Measurements from ENCODE around the gene DAP. TPM values are rescaled to one million over a fixed set of nuclear protein-coding genes. Genes with fewer than 3 reads are reported as not detected.
A peak's percentile ranks its signal among the peaks of the same experiment; 100 is the strongest.

The DAP gene
- total and polyA plus RNA-seq, 2 of the 4 experiments (the other 2 are of a cell fraction), result 49.6 to 189 TPM

DNA sequence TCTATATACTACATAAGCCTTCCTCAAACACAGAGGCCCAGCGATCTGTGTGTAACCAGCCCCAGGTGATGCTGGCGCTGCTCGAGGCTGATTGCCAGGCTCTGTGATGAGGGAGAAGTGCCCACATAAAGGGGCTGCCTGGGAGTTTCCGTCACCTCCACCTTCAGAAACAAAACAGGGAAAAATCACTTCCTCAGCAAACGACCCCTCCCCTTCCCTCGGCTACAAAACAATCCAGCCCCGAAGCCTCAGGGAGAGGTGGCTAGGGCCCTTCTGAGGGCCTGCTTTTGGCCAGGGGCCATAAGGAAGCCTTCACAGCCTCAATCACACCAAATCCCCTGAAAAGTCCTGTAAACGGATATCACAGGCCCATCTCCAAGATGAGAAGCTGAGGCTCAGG lies 51.1 kb downstream of the DAP start:
- Histone ChIP-seq H3K4me2 (ENCODE audit: low read depth, low read length) (no peak overlapping the region), H3K23ac (ENCODE audit: low read depth, low read length) (no peak overlapping the region), H4K20me1 (ENCODE audit: insufficient read depth, low read length) (peaks cover 30% of the 10 kb centered on the region; the same call in 1 of the 2 replicates), H3K27ac (ENCODE audit: insufficient read depth, low read length) (no peak overlapping the region), H3K27me3 (ENCODE audit: control insufficient read depth, insufficient read depth, low read length) (no peaks in the 10 kb centered on the region), H4K91ac (ENCODE audit: insufficient read depth, low read depth, low read length) (no peak overlapping the region), H3K56ac (ENCODE audit: extremely low read depth, insufficient read depth, low read length) (no peak overlapping the region), H2BK120ac (ENCODE audit: low read depth, low read length) (no peak overlapping the region), H3K4ac (ENCODE audit: low read depth, low read length) (no peak overlapping the region), H3K18ac (ENCODE audit: low read depth, low read length) (no peak overlapping the region), H3K9me1 (ENCODE audit: insufficient read depth, low read length) (peaks cover 57% of the 10 kb centered on the region), H2BK20ac (ENCODE audit: low read depth, low read length) (no peak overlapping the region; the same call in 1 of the 2 replicates), H2AK9ac (replicated peaks; ENCODE audit: low read depth, low read length, poor library complexity) (no peak overlapping the region), H3K4me1 (ENCODE audit: control insufficient read depth, insufficient read depth, low read length) (peaks cover 18% of the 10 kb centered on the region), H3K36me3 (ENCODE audit: control insufficient read depth, insufficient read depth, low read length) (peaks cover 36% of the 10 kb centered on the region), H4K8ac (ENCODE audit: low read depth in 2 of 2, low read length in 2 of 2) (no peak overlapping the region), H3K14ac (replicated peaks; ENCODE audit: low read depth, low read length) (no peak overlapping the region), H3K4me3 (ENCODE audit: insufficient read depth, low read depth, low read length) (no peak overlapping the region), H3K9ac (ENCODE audit: low read depth, low read length) (no peak overlapping the region), H3K79me1 (ENCODE audit: low read depth in 1 of 2, low read length in 2 of 2) (peaks cover 60 to 94% of the 10 kb centered on the region in 2 experiments), H2BK15ac (ENCODE audit: low read depth, low read length) (no peak overlapping the region), H2BK5ac (ENCODE audit: low read depth, low read length, poor library complexity, severe bottlenecking) (no peak overlapping the region), H2AFZ (replicated peaks; ENCODE audit: low read length, poor library complexity) (no peak overlapping the region), H2AK5ac (ENCODE audit: low read depth, low read length) (0 out of 2 replicates have a peak overlapping the region, but pooled peaks have one; percentile 3), H3K9me3 (ENCODE audit: control insufficient read depth, insufficient read depth, low read length) (no peaks in the 10 kb centered on the region), H4K5ac (ENCODE audit: low read depth, low read length) (no peak overlapping the region)
- CTCF ChIA-PET, result no interaction called here
- POLR2A ChIA-PET (ENCODE audit: unreplicated experiment), result no interaction called here
- dilution Hi-C loops (cut with HindIII; ENCODE audit: low sequenced_read_pairs, unreplicated experiment) (no loop called here), in situ Hi-C loops (cut with MboI; ENCODE audit: low sequenced_read_pairs) (loop anchor here (10.0 kb wide), 1 partner anchor 125 kb away; no protein-coding TSS in a partner anchor), intact Hi-C loops (cut with micrococcal nuclease) (no loop called here)
- DNase-seq (no peak), ATAC-seq (ENCODE audit: low read depth) (no peak)
- 80% methylated on average over 1 of the region's 8 CpGs; no CpG with 5 or more reads in 1 of the 2 experiments for WGBS, 2 experiments (ENCODE audit: extremely low coverage in 2 of 2, insufficient read length in 1 of 2)
- BruUV-seq (replicated peaks), result no TSS peak
- TF ChIP-seq MAZ (IDR thresholded peaks at IDR 0.05; ENCODE audit: borderline replicate concordance, low read depth, low read length) (no peak), SMC3 (IDR thresholded peaks at IDR 0.05; ENCODE audit: low read depth, low read length) (no peak), MXI1 (IDR thresholded peaks at IDR 0.05; ENCODE audit: borderline replicate concordance, low read depth, low read length) (no peak), POLR2A (IDR thresholded peaks at IDR 0.05; ENCODE audit: low read depth, low read length) (no peak), MAFK (IDR thresholded peaks at IDR 0.05; ENCODE audit: low read depth, low read length) (no peak)
- TF ChIP-seq, protein P1, sequence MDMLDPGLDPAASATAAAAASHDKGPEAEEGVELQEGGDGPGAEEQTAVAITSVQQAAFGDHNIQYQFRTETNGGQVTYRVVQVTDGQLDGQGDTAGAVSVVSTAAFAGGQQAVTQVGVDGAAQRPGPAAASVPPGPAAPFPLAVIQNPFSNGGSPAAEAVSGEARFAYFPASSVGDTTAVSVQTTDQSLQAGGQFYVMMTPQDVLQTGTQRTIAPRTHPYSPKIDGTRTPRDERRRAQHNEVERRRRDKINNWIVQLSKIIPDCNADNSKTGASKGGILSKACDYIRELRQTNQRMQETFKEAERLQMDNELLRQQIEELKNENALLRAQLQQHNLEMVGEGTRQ (IDR thresholded peaks at IDR 0.05; ENCODE audit: low read depth, low read length), result no peak
- TF ChIP-seq, protein P2, sequence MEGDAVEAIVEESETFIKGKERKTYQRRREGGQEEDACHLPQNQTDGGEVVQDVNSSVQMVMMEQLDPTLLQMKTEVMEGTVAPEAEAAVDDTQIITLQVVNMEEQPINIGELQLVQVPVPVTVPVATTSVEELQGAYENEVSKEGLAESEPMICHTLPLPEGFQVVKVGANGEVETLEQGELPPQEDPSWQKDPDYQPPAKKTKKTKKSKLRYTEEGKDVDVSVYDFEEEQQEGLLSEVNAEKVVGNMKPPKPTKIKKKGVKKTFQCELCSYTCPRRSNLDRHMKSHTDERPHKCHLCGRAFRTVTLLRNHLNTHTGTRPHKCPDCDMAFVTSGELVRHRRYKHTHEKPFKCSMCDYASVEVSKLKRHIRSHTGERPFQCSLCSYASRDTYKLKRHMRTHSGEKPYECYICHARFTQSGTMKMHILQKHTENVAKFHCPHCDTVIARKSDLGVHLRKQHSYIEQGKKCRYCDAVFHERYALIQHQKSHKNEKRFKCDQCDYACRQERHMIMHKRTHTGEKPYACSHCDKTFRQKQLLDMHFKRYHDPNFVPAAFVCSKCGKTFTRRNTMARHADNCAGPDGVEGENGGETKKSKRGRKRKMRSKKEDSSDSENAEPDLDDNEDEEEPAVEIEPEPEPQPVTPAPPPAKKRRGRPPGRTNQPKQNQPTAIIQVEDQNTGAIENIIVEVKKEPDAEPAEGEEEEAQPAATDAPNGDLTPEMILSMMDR (conservative IDR thresholded peaks at IDR 0.05; ENCODE audit: low read depth, low read length), result no peak
